ENCODE data around the gene PPP6R3.

- TF ChIP-seq TAF1 (IDR thresholded peaks at IDR 0.05; ENCODE audit: borderline replicate concordance, insufficient read depth, low read length), result no peak
- TF ChIP-seq POLR2AphosphoS5 (IDR thresholded peaks at IDR 0.05; ENCODE audit: low read depth, low read length), result no peak
Observed at GRCh38 chr11:68643585-68643984, 183.0 kb downstream of the PPP6R3 start.
